ENCODE measurements around the gene NCOA3. TPM values are rescaled to one million over a fixed set of nuclear protein-coding genes. Genes with fewer than 3 reads are reported as not detected.

Gene NCOA3
- total RNA-seq, 5 donors from 2014 or later (not counting 1 experiment from before 2014, with no cell fraction given), result 64.4 to 89.2 (median 68.9) TPM

GRCh38 chr20:47635256-47635655 lies 133.6 kb downstream of the NCOA3 start:
- no peaks in the 10 kb centered on the region for H3K9me3 Mint-ChIP-seq
- ATAC-seq (replicated peaks in 1 of 4), result no peak
- Histone ChIP-seq H3K27me3 (replicated peaks in 1 of 2; ENCODE audit: control insufficient read depth in 2 of 2, extremely low read depth in 1 of 2, insufficient read depth in 2 of 2, low read length in 1 of 2) (no peaks in the 10 kb centered on the region), H3K4me3 (ENCODE audit: control insufficient read depth in 1 of 2, extremely low read depth in 1 of 2, low read length in 1 of 2) (no peak overlapping the region), H3K9me3 (no peaks in the 10 kb centered on the region), H3K36me3 (ENCODE audit: control insufficient read depth in 2 of 2, extremely low read depth in 1 of 2, insufficient read depth in 1 of 2, low read length in 1 of 2) (peaks cover 7 to 72% of the 10 kb centered on the region in 2 donors), H3K27ac (ENCODE audit: low read length) (no peak overlapping the region), H3K4me1 (ENCODE audit: control insufficient read depth in 1 of 2, extremely low read depth in 1 of 2, insufficient read depth in 2 of 2, low read length in 2 of 2) (no peaks in the 10 kb centered on the region)
- H3K4me3 Mint-ChIP-seq, result no peak overlapping the region
- peaks cover 66% of the 10 kb centered on the region for H3K36me3 Mint-ChIP-seq
- no peak overlapping the region for H3K27ac Mint-ChIP-seq
- 100% methylated on average over 2 of the region's 4 CpGs for whole genome bisulfite sequencing (ENCODE audit: insufficient coverage)
- ChIA-PET CTCF (interaction anchor here (0.5 to 0.9 kb wide), 2 partner anchors 103 to 249 kb away, joined by 3 to 4 read pairs; no protein-coding TSS in a partner anchor), POLR2A (no interaction called here)
- DNase-seq, result no peak
- H3K4me1 Mint-ChIP-seq, result peaks cover 0 to 3% (median 1%) of the 10 kb centered on the region in 3 donors
- H3K27me3 Mint-ChIP-seq, result no peaks in the 10 kb centered on the region

DNA sequence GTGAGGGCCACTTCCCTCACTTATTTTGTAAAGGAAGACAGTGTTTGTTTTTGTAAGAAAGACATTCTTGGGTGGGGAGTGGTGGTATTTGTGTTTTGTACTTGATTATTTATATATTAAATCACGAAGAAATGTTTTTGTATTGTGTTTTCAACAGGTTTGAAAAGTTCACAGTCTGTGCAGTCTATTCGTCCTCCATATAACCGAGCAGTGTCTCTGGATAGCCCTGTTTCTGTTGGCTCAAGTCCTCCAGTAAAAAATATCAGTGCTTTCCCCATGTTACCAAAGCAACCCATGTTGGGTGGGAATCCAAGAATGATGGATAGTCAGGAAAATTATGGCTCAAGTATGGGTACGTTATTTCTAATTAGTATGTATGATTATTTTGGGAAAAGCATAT lies 137.2 kb downstream of the NCOA3 start:
- Histone ChIP-seq H3K4me1 (ENCODE audit: control insufficient read depth in 1 of 2, extremely low read depth in 1 of 2, insufficient read depth in 2 of 2, low read length in 2 of 2) (no peaks in the 10 kb centered on the region), H3K27ac (ENCODE audit: low read length) (no peak overlapping the region), H3K9me3 (no peaks in the 10 kb centered on the region), H3K4me3 (ENCODE audit: control insufficient read depth in 1 of 2, extremely low read depth in 1 of 2, low read length in 1 of 2) (no peak overlapping the region), H3K36me3 (ENCODE audit: control insufficient read depth in 2 of 2, extremely low read depth in 1 of 2, insufficient read depth in 1 of 2, low read length in 1 of 2) (peaks cover 5 to 78% of the 10 kb centered on the region in 2 donors), H3K27me3 (replicated peaks in 1 of 2; ENCODE audit: control insufficient read depth in 2 of 2, extremely low read depth in 1 of 2, insufficient read depth in 2 of 2, low read length in 1 of 2) (no peaks in the 10 kb centered on the region)
- H3K27ac Mint-ChIP-seq, result no peak overlapping the region
- ATAC-seq (replicated peaks in 1 of 4) (no peak), DNase-seq (no peak)
- ChIA-PET POLR2A (no interaction called here), CTCF (no interaction called here)
- peaks cover 71% of the 10 kb centered on the region for H3K36me3 Mint-ChIP-seq
- H3K9me3 Mint-ChIP-seq, result no peaks in the 10 kb centered on the region
- H3K4me3 Mint-ChIP-seq, result no peak overlapping the region
- peaks cover 0 to under 1% (median 0%) of the 10 kb centered on the region in 3 donors for H3K4me1 Mint-ChIP-seq
- WGBS (ENCODE audit: insufficient coverage), result no CpG with 5 or more reads among the region's 4 CpGs
- H3K27me3 Mint-ChIP-seq, result no peaks in the 10 kb centered on the region

DNA sequence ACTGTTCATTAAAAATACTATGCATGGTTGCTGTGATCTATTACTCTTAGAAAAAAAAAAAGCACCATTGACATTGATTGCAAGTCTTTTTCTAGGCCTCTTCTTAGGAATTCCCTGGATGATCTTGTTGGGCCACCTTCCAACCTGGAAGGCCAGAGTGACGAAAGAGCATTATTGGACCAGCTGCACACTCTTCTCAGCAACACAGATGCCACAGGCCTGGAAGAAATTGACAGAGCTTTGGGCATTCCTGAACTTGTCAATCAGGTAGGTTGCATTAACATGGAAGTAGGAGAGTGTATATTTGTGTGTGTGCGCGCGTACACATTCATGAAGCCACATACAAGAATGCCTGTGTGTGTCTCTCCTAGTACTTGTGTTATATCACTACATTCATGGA lies 140.4 kb downstream of the NCOA3 start:
- CTCF ChIA-PET, result no interaction called here

GRCh38 chr20:47642624-47643023 lies 140.9 kb downstream of the NCOA3 start:
- H3K4me1 Mint-ChIP-seq, result peaks cover 0 to 5% (median 0%) of the 10 kb centered on the region in 3 donors
- H3K27ac Mint-ChIP-seq, result no peak overlapping the region
- Histone ChIP-seq H3K4me3 (ENCODE audit: control insufficient read depth in 1 of 2, extremely low read depth in 1 of 2, low read length in 1 of 2) (no peak overlapping the region), H3K4me1 (ENCODE audit: control insufficient read depth in 1 of 2, extremely low read depth in 1 of 2, insufficient read depth in 2 of 2, low read length in 2 of 2) (no peaks in the 10 kb centered on the region), H3K36me3 (ENCODE audit: control insufficient read depth in 2 of 2, extremely low read depth in 1 of 2, insufficient read depth in 1 of 2, low read length in 1 of 2) (peaks cover 5 to 81% of the 10 kb centered on the region in 2 donors), H3K27ac (ENCODE audit: low read length) (no peak overlapping the region), H3K27me3 (replicated peaks in 1 of 2; ENCODE audit: control insufficient read depth in 2 of 2, extremely low read depth in 1 of 2, insufficient read depth in 2 of 2, low read length in 1 of 2) (no peaks in the 10 kb centered on the region), H3K9me3 (no peaks in the 10 kb centered on the region)
- peaks cover 64% of the 10 kb centered on the region for H3K36me3 Mint-ChIP-seq
- no peak for DNase-seq
- H3K9me3 Mint-ChIP-seq, result no peaks in the 10 kb centered on the region
- H3K27me3 Mint-ChIP-seq, result no peaks in the 10 kb centered on the region
- ChIA-PET POLR2A (no interaction called here), CTCF (no interaction called here)
- no peak overlapping the region for H3K4me3 Mint-ChIP-seq
- no peak for ATAC-seq (replicated peaks in 1 of 4)
- 100% methylated on average over 2 of the region's 4 CpGs for WGBS (ENCODE audit: insufficient coverage)

More for the DNA sequence above, 140.4 kb downstream of the NCOA3 start:
- Mint-ChIP-seq H3K36me3 (peaks cover 69% of the 10 kb centered on the region), H3K27me3 (no peaks in the 10 kb centered on the region), H3K4me3 (no peak overlapping the region), H3K9me3 (no peaks in the 10 kb centered on the region), H3K4me1 (peaks cover 0 to 5% (median 0%) of the 10 kb centered on the region in 3 donors), H3K27ac (no peak overlapping the region)
- ATAC-seq (replicated peaks in 1 of 4), result no peak
- H3K27me3 ChIP-seq (replicated peaks in 1 of 2; ENCODE audit: control insufficient read depth in 2 of 2, extremely low read depth in 1 of 2, insufficient read depth in 2 of 2, low read length in 1 of 2), result no peaks in the 10 kb centered on the region
- H3K36me3 ChIP-seq (ENCODE audit: control insufficient read depth in 2 of 2, extremely low read depth in 1 of 2, insufficient read depth in 1 of 2, low read length in 1 of 2), result peaks cover 5 to 80% of the 10 kb centered on the region in 2 donors
- H3K9me3 ChIP-seq, result no peaks in the 10 kb centered on the region
- no peak overlapping the region for H3K27ac ChIP-seq (ENCODE audit: low read length)
- DNase-seq, result no peak
- no CpG with 5 or more reads among the region's 4 CpGs for WGBS (ENCODE audit: insufficient coverage)
- no peaks in the 10 kb centered on the region for H3K4me1 ChIP-seq (ENCODE audit: control insufficient read depth in 1 of 2, extremely low read depth in 1 of 2, insufficient read depth in 2 of 2, low read length in 2 of 2)
- POLR2A ChIA-PET, result no interaction called here
- H3K4me3 ChIP-seq (ENCODE audit: control insufficient read depth in 1 of 2, extremely low read depth in 1 of 2, low read length in 1 of 2), result no peak overlapping the region

DNA sequence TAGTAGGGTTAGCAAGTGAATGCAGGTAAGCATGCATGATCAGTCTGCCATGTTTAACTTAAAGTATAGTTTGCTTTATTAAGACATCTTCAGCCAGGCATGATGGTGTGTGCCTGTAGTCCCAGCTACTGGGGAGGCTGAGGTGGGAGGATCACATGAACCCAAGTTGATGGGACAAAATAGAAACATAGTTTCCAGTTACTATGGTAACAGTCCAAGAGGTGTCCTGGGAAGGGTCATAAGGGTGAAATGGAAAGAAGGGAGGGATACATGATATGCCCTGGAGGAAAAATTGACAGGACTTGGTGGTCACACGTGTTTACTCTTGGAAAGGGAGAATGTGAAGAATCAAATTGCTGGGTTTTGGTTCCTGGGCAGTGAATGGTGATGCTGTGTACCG lies 143.9 kb downstream of the NCOA3 start:
- H3K9me3 ChIP-seq, result no peaks in the 10 kb centered on the region
- Mint-ChIP-seq H3K36me3 (peaks cover 62% of the 10 kb centered on the region), H3K27me3 (no peaks in the 10 kb centered on the region), H3K9me3 (no peaks in the 10 kb centered on the region), H3K4me1 (peaks cover 0 to 5% (median 0%) of the 10 kb centered on the region in 3 donors), H3K27ac (peak overlapping the region in 1 of 2 donors; percentile 70), H3K4me3 (no peak overlapping the region)
- no peak overlapping the region for H3K4me3 ChIP-seq (ENCODE audit: control insufficient read depth in 1 of 2, extremely low read depth in 1 of 2, low read length in 1 of 2)
- no peak overlapping the region for H3K27ac ChIP-seq (ENCODE audit: low read length)
- POLR2A ChIA-PET, result no interaction called here
- H3K27me3 ChIP-seq (replicated peaks in 1 of 2; ENCODE audit: control insufficient read depth in 2 of 2, extremely low read depth in 1 of 2, insufficient read depth in 2 of 2, low read length in 1 of 2), result no peaks in the 10 kb centered on the region
- ATAC-seq (replicated peaks in 1 of 4) (no peak), DNase-seq (no peak)
- 100% methylated on average over 1 of the region's 2 CpGs for WGBS (ENCODE audit: insufficient coverage)
- no peaks in the 10 kb centered on the region for H3K4me1 ChIP-seq (ENCODE audit: control insufficient read depth in 1 of 2, extremely low read depth in 1 of 2, insufficient read depth in 2 of 2, low read length in 2 of 2)
- CTCF ChIA-PET, result no interaction called here
- H3K36me3 ChIP-seq (ENCODE audit: control insufficient read depth in 2 of 2, extremely low read depth in 1 of 2, insufficient read depth in 1 of 2, low read length in 1 of 2), result peaks cover 0 to 79% of the 10 kb centered on the region in 2 donors

DNA sequence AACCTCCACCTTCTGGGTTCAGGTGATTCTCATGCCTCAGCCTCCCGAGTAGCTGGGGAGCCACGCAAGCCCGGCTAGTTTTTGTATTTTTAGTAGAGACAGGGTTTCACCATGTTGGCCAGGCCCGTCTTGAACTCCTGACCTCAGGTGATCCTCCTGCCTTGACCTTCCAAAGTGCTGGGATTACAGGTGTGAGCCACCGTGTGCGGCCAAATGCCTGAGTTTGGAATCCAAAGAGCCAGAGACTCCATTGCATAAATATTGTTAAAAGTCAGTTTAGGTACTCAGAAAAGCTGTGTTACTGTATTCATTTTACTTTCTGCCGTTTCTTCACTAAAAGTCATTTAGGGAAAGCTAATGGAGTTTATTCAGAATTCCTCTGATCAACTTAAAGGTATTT lies 146.3 kb downstream of the NCOA3 start:
- Histone ChIP-seq H3K4me1 (ENCODE audit: control insufficient read depth in 1 of 2, extremely low read depth in 1 of 2, insufficient read depth in 2 of 2, low read length in 2 of 2) (no peaks in the 10 kb centered on the region), H3K9me3 (no peaks in the 10 kb centered on the region), H3K4me3 (ENCODE audit: control insufficient read depth in 1 of 2, extremely low read depth in 1 of 2, low read length in 1 of 2) (no peak overlapping the region), H3K27ac (ENCODE audit: low read length) (no peak overlapping the region), H3K27me3 (replicated peaks in 1 of 2; ENCODE audit: control insufficient read depth in 2 of 2, extremely low read depth in 1 of 2, insufficient read depth in 2 of 2, low read length in 1 of 2) (no peaks in the 10 kb centered on the region), H3K36me3 (ENCODE audit: control insufficient read depth in 2 of 2, extremely low read depth in 1 of 2, insufficient read depth in 1 of 2, low read length in 1 of 2) (peaks cover 16 to 82% of the 10 kb centered on the region in 2 donors)
- Mint-ChIP-seq H3K4me1 (peaks cover 0 to 5% (median 0%) of the 10 kb centered on the region in 3 donors), H3K4me3 (no peak overlapping the region), H3K9me3 (no peaks in the 10 kb centered on the region), H3K27me3 (no peaks in the 10 kb centered on the region), H3K27ac (no peak overlapping the region), H3K36me3 (peaks cover 60% of the 10 kb centered on the region)
- WGBS (ENCODE audit: insufficient coverage), result 95% methylated on average over 4 of the region's 7 CpGs
- no peak for ATAC-seq (replicated peaks in 1 of 4)
- CTCF ChIA-PET, result interaction anchor here in 1 of 2 donors (0.7 kb wide), 1 partner anchor 375 kb away, joined by 7 read pairs; no protein-coding TSS in a partner anchor
- DNase-seq, result no peak
- POLR2A ChIA-PET, result interaction anchor here in 1 of 2 donors (0.7 kb wide), 1 partner anchor 27 kb away, joined by 3 read pairs; no protein-coding TSS in a partner anchor
